ENCODE measurements around the gene CACNG4. TPM values are rescaled to one million over a fixed set of nuclear protein-coding genes. Genes with fewer than 3 reads are reported as not detected.

Gene CACNG4
- total RNA-seq, 1 experiment from 2014 or later = 6.3 TPM

- H3K4me1 ChIP-seq (ENCODE audit: insufficient read depth, low read length) = no peaks in the 10 kb centered on the region
- no peaks in the 10 kb centered on the region for H3K23me2 ChIP-seq (ENCODE audit: insufficient read length, low read depth, low read length, poor library complexity, severe bottlenecking)
- no peak overlapping the region for H3K23ac ChIP-seq (ENCODE audit: insufficient read length, low read depth, low read length)
- H2AFZ ChIP-seq (ENCODE audit: low read length) = no peak overlapping the region
- no peaks in the 10 kb centered on the region for H3K79me1 ChIP-seq (ENCODE audit: insufficient read depth, low read depth, low read length, poor library complexity, severe bottlenecking)
- H2BK120ac ChIP-seq (ENCODE audit: low read depth, low read length, poor library complexity, severe bottlenecking) = no peak overlapping the region
- TF ChIP-seq CTCF (conservative IDR thresholded peaks at IDR 0.05) = no peak
- DNase-seq = no peak
- H3K14ac ChIP-seq (ENCODE audit: insufficient read depth, low read length) = no peak overlapping the region; the same call in 1 of the 2 replicates
- H2AK5ac ChIP-seq (ENCODE audit: insufficient read length, low read length) = no peak overlapping the region
- H3T11ph ChIP-seq (ENCODE audit: low read length) = no peak overlapping the region
- H3K18ac ChIP-seq (ENCODE audit: insufficient read length, low read depth, low read length) = no peak overlapping the region
- H2BK15ac ChIP-seq (ENCODE audit: low read depth, low read length) = no peak overlapping the region
- H3K79me2 ChIP-seq (ENCODE audit: insufficient read depth, low read length) = no peaks in the 10 kb centered on the region
- H4K5ac ChIP-seq (ENCODE audit: insufficient read length, low read depth, low read length) = no peak overlapping the region
- WGBS (ENCODE audit: extremely low coverage, insufficient read length, low lambda C conversion rate) = no CpG with 5 or more reads among the region's 4 CpGs
- no peaks in the 10 kb centered on the region for H4K20me1 ChIP-seq (ENCODE audit: control insufficient read depth, insufficient read depth, insufficient read length)
- H2BK20ac ChIP-seq (ENCODE audit: low read depth, low read length, poor library complexity, severe bottlenecking) = no peak overlapping the region
- no peak overlapping the region for H3K9ac ChIP-seq (ENCODE audit: extremely low read depth, insufficient read length, low read length)
- no peak overlapping the region for H3K56ac ChIP-seq (ENCODE audit: insufficient read length, low read depth, low read length)
- H3K9me3 ChIP-seq (ENCODE audit: control insufficient read depth, low read depth, low read length) = no peaks in the 10 kb centered on the region
- H4K91ac ChIP-seq (ENCODE audit: insufficient read length, low read depth, low read length) = no peak overlapping the region
- no peak overlapping the region for H3K4me2 ChIP-seq (ENCODE audit: insufficient read depth, insufficient read length, low read length)
- H4K8ac ChIP-seq (replicated peaks; ENCODE audit: insufficient read length, low read depth, low read length) = no peak overlapping the region
- no peak overlapping the region for H2BK12ac ChIP-seq (ENCODE audit: insufficient read length, low read depth, low read length)
- no peak overlapping the region for H3K27ac ChIP-seq (ENCODE audit: insufficient read length, low read depth, low read length)
- H3K4ac ChIP-seq (ENCODE audit: low read depth, low read length) = no peak overlapping the region
- no peaks in the 10 kb centered on the region for H3K27me3 ChIP-seq (ENCODE audit: insufficient read depth, low read length)
- Mint-ChIP-seq H3K4me3 (no peak overlapping the region), H3K4me1 (peaks cover 0 to 3% of the 10 kb centered on the region in 2 experiments; a peak in 1 of 4 replicates), H3K27ac (no peak overlapping the region; a peak in 1 of 7 replicates), H3K27me3 (ENCODE audit: low read depth) (peaks cover 2% of the 10 kb centered on the region), H3K36me3 (ENCODE audit: insufficient read depth in 1 of 3, low read depth in 3 of 3) (peaks cover 0 to 14% (median 8%) of the 10 kb centered on the region in 3 experiments; a peak in 4 of 7 replicates), H3K9me3 (peaks cover 22 to 24% of the 10 kb centered on the region in 2 experiments)
- H2BK5ac ChIP-seq (ENCODE audit: insufficient read length, low read length) = no peak overlapping the region
These were observed 81.9 kb downstream of the CACNG4 start for GRCh38 chr17:67046398-67046797.

Data from H9 (cell line).